ENCODE measurements around the gene ZFYVE1.
"Not testable (repeated sequence)": the region's sequence is repeated elsewhere in the genome, so short reads cannot be mapped to it uniquely, and the experiment has no call there.

Gene ZFYVE1, protein sequence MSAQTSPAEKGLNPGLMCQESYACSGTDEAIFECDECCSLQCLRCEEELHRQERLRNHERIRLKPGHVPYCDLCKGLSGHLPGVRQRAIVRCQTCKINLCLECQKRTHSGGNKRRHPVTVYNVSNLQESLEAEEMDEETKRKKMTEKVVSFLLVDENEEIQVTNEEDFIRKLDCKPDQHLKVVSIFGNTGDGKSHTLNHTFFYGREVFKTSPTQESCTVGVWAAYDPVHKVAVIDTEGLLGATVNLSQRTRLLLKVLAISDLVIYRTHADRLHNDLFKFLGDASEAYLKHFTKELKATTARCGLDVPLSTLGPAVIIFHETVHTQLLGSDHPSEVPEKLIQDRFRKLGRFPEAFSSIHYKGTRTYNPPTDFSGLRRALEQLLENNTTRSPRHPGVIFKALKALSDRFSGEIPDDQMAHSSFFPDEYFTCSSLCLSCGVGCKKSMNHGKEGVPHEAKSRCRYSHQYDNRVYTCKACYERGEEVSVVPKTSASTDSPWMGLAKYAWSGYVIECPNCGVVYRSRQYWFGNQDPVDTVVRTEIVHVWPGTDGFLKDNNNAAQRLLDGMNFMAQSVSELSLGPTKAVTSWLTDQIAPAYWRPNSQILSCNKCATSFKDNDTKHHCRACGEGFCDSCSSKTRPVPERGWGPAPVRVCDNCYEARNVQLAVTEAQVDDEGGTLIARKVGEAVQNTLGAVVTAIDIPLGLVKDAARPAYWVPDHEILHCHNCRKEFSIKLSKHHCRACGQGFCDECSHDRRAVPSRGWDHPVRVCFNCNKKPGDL

DNA sequence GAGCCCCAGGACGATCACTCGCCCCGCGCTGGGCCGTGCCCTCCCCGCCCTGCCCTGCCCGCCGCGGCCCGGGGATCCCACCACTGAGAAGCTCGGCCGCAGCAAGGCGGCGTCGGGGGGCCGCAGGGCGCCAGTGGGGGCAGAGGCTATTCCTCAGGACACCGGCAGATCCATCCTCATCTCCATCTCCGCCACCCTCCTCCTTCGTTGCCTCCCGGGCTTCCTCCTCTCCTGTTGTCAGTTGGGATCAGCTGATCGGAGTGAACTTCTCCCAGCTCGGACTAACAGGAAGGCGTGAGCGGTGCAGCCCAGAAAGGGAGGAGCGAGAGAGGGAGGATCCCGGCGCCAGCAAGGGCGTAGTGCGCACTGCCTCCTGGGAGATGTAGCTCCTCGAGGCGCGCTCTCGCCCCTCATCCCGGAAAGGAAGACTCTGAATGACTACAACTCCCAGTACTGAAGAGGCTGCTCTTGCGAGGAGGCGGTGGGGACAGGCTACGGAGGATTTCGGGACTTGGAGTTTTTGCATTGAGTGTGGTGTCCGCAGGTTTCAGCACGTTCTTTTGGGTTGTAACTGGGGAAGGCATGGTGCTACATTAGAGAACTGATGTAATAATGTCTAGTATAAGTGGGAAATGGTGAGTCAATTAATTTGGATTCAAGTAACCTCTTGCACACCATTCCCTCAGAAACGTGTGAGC is at the start of gene ZFYVE1:
TSS of gene ZFYVE1 (minus strand) at position 262 of the 698 bp plus-strand sequence. CDS start 2,598 bp downstream, outside the sequence.
- peak; percentile 86 for DNase-seq (ENCODE audit: low read depth)

DNA sequence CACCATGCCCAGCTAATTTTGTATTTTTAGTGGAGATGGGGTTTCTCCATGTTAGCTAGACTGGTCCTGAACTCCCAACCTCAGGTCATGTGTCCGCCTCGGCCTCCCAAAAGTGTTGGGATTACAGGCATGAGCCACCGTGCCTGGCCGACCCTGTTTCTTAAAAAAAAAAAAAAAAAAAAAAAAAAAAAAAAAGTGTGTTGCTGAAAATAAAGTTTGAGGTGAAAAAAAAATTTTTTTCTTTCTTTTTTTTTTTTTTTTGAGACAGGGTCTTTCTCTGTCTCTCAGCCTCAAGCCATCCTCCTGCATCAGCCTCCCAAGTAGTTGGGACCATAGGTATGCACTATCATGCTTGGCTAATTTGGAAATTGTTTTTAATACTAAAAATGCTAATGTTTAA is 42.7 kb upstream of the ZFYVE1 start:
- no peak for DNase-seq (ENCODE audit: low read depth)

DNA sequence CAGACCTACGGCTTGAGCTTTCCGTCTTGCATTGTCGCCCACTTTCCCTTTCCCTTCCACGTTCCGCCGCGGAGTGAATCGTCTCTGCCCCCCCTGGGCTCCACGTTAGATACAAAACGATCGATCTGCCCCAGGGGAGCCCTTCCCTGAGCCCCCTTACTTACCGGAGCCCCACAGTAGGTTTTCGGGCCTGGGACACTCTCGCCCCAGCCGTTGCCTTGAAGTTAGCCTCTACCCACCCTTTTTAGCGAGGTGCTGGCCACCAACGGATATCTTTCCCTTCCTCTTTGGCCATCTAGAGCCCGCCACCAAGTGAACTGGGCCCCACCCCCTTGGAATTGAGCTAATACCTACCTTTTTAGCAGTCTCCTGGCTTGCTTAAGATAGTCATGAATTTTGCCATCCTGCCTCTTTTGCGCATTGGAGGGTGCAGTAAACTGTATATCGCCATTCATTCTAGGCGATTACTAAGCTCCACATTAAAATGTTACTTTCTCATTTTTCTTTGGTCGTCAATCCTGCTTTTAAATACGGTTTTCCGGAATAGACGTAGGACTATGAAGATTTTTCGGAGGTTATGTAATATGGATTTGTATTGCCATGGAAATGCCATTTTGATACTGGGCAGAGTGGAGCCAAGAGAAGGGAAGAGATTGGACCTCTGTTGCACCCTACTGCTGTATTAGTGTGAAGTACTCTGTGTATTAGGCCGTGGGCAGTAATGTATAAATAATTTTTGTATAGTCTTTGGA is 32.2 kb upstream of the ZFYVE1 start:
- DNase-seq (ENCODE audit: low read depth) = no peak

DNA sequence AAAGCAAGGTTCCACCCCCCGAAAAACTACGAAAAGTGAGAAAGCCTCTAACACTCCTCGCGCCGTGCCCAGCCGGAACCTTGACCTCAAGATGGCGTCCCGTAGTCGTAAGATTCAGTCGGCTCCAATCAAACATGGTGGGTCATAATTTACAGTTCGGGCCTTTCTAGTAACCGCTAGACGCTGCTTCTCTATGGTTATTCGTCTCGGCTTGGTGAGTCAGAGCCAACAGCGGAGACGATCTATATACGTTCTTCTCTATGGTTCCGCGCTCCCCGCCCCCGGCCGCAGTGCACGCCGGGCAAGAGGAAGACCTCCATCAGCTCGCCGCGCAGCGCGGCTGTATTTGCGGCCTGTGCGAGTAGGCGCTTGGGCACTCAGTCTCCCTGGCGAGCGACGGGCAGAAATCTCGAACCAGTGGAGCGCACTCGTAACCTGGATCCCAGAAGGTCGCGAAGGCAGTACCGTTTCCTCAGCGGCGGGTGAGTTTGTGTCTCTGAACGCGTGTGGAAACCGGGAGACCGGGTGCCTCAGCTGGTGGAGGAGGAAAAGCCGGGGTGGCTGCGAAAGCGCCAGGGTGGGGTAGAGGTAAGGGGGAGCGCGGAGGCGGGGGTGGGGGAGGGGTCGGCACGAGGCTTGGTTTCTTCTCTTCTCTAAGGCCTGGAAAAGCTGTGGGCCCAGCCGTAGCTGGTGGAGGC is 31.5 kb upstream of the ZFYVE1 start, which contains the start of gene RBM25:
TSS of gene RBM25 (plus strand) at position 311 of the 698 bp plus-strand sequence. CDS start 13,108 bp downstream, outside the sequence.
- peak; percentile 92 for DNase-seq (ENCODE audit: low read depth)

DNA sequence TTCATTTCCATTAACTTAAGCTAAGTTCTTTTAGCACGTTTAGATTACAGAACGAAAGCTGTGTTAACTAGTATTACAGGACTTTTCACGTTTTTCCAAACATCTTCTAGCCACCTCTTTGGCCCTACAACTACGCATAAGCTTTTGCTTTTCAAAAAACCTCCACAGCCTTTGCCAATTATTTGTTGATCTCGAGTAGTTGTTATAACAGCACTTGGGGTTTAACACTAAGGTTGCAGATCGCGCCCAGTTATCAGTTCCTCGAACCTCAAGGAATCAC is 31.0 kb upstream of the ZFYVE1 start:
- no peak for DNase-seq (ENCODE audit: low read depth)

DNA sequence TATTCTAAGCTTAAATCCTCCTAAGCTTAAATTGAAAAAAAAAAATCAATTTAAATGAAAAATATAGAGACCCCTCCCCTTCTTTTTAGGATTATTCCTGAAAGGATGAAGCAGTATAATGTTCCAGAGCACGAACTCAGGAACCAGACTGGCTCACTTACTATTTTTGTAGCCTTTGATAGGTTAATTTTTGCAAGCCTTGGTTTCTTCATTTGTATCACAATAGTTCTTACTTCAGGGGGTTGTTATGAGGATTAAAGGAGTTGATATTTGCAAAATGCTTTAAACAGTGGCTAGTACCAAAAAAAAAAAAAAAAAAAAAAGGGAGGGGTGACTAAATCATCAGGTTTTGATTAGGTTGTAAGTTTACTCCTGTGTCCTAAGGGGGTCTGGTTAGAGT is 28.3 kb upstream of the ZFYVE1 start:
- DNase-seq (ENCODE audit: low read depth) = no peak

GRCh38 chr14:73049428-73049827 is 22.5 kb upstream of the ZFYVE1 start:
- no peak for DNase-seq (ENCODE audit: low read depth)

- no peak for DNase-seq (ENCODE audit: low read depth)
These were observed 20.9 kb upstream of the ZFYVE1 start for GRCh38 chr14:73047808-73048207.

- DNase-seq (ENCODE audit: low read depth) = not testable (repeated sequence)
These were observed 10.0 kb upstream of the ZFYVE1 start for GRCh38 chr14:73036706-73037450.

- no peak for DNase-seq (ENCODE audit: low read depth)
These were observed 1.1 kb upstream of the ZFYVE1 start for GRCh38 chr14:73027984-73028383.

GRCh38 chr14:73027546-73027945 is 640 bp upstream of the ZFYVE1 start:
- no peak for DNase-seq (ENCODE audit: low read depth)

- no peak for DNase-seq (ENCODE audit: low read depth)
These were observed 562 bp downstream of the ZFYVE1 start for GRCh38 chr14:73026243-73026844.

DNA sequence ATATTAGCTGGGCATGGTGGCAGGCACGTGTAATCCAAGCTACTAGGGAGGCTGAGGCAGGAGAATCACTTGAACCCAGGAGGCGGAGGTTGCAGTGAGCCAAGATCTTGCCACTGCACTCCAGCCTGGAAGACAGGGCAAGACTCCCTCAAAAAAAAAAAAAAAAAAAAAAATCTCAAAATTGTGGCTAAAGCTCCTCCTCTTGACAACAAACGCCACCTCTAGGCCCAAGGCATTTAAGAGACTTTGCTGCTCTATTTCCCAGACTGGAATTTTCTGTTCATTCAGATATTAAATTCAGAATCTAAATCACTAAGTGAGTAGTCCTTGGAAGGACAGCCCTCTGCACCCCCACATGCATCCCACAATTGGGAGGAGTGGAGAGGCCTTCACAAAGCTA is 1.4 kb downstream of the ZFYVE1 start:
- no peak for DNase-seq (ENCODE audit: low read depth)

GRCh38 chr14:73022051-73022450 is 4.9 kb downstream of the ZFYVE1 start:
- no peak for DNase-seq (ENCODE audit: low read depth)

GRCh38 chr14:73016011-73016410 is 10.9 kb downstream of the ZFYVE1 start:
- not testable (repeated sequence) for DNase-seq (ENCODE audit: low read depth)

- DNase-seq (ENCODE audit: low read depth) = not testable (repeated sequence)
These were observed 11.4 kb downstream of the ZFYVE1 start for GRCh38 chr14:73015552-73015951.

- no peak for DNase-seq (ENCODE audit: low read depth)
These were observed 12.8 kb downstream of the ZFYVE1 start for GRCh38 chr14:73014105-73014504.

- not testable (repeated sequence) for DNase-seq (ENCODE audit: low read depth)
These were observed 15.7 kb downstream of the ZFYVE1 start for GRCh38 chr14:73011189-73011588.

GRCh38 chr14:73008501-73008900 is 18.4 kb downstream of the ZFYVE1 start:
- no peak for DNase-seq (ENCODE audit: low read depth)

DNA sequence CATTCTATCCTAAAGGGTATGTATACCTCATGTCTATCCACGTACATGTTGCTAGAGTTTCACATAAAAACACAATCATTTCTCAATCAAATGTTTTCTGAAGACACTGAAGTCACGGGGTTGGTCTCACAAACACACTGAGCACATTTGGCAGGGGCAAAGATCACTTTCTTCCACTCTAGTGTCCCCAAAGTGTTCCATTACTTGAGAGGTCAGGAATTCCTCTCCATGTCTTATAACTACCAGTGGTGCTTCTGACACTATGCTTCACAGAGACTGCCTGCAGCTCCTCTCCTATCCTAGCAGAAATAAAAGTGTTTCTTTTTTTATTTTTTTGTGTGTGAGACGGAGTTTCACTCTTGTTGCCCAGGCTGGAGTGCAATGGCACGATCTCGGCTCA is 19.1 kb downstream of the ZFYVE1 start:
- DNase-seq (ENCODE audit: low read depth) = no peak
